ENCODE measurements around the gene NKAIN2. TPM values are rescaled to one million over a fixed set of nuclear protein-coding genes. Genes with fewer than 3 reads are reported as not detected.

The NKAIN2 gene
- total and polyA plus RNA-seq, 7 donors: 0.08 to 13.5 (median 1.1) TPM

DNA sequence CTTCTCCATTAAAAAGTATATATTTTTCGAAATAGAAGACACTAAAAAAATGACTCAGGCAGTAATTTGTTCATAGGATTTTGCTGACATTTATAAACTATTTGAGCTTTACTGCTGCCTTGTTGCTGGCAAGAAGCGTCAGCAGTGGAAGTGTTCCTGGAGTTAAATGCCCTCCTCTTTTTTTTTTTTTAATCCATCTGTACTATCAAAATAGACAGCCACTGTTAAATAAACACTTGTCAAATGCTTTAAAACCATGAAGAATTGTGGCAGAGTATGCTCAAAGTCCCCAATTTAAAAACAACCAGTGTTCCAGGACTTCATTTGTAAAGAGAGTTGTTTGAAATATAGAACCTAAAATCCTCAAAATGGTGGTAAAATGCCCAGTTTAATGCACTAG is 253.8 kb downstream of the NKAIN2 start:
- Histone ChIP-seq H3K9me3 (no peaks in the 10 kb centered on the region), H3K27ac (peak overlapping the region; percentile 25), H3K36me3 (ENCODE audit: insufficient read depth in 1 of 2, low read depth in 1 of 2) (no peaks in the 10 kb centered on the region), H3K4me3 (peak overlapping the region; percentile 45), H3K27me3 (ENCODE audit: insufficient read depth in 3 of 3, low read length in 2 of 3) (no peaks in the 10 kb centered on the region), H3K4me1 (peaks cover 38% of the 10 kb centered on the region)
- DNase-seq: no peak
- TF ChIP-seq, protein P1, sequence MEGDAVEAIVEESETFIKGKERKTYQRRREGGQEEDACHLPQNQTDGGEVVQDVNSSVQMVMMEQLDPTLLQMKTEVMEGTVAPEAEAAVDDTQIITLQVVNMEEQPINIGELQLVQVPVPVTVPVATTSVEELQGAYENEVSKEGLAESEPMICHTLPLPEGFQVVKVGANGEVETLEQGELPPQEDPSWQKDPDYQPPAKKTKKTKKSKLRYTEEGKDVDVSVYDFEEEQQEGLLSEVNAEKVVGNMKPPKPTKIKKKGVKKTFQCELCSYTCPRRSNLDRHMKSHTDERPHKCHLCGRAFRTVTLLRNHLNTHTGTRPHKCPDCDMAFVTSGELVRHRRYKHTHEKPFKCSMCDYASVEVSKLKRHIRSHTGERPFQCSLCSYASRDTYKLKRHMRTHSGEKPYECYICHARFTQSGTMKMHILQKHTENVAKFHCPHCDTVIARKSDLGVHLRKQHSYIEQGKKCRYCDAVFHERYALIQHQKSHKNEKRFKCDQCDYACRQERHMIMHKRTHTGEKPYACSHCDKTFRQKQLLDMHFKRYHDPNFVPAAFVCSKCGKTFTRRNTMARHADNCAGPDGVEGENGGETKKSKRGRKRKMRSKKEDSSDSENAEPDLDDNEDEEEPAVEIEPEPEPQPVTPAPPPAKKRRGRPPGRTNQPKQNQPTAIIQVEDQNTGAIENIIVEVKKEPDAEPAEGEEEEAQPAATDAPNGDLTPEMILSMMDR (IDR thresholded peaks at IDR 0.05): no peak
- WGBS, 3 donors: 45 to 69% (median 59%) methylated on average over 2 of the region's 2 CpGs
- no peak for ATAC-seq
- intact Hi-C loops (cut with DNase I): no loop called here

DNA sequence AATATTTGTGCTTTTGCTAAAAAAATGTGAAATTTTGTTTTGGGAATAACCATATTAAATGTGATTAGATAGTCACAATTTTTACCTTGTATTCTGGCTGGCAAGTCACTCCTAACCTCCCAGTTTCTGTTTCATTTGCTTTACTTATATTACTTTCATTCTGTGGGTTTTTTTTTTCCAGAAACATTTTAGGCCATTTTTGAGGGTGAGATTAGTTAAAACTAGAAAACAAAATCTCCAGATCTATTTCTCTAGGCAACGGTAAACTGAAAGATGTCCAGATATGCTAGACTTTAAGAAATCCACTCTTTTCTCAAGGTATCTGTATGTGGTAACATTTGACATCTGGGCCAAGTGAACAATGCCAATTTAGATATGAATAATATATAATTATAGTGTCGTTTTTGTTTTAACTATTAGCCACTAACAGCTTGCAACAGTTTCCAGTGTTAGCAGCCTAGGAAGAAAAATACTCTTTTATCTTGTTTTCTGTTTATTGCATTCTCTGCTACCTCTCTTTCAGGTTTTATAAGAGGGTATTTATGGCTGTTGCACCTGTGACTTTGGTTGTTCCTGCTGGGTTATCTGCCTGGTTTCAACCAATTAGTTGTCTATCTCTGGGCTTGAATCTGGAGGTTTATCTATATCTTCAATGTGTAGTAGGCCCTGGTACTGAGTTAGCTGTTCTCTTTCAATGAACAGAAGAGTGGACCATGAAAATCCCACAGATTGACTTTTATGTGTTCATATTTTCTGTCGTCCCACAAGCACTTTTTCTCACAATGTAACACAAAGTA is 260.9 kb downstream of the NKAIN2 start:
- Histone ChIP-seq H3K27ac (no peak overlapping the region), H3K36me3 (ENCODE audit: insufficient read depth in 1 of 2, low read depth in 1 of 2) (no peaks in the 10 kb centered on the region)
- 72 to 86% (median 84%) methylated on average over 3 of the region's 3 CpGs for WGBS, 3 donors

DNA sequence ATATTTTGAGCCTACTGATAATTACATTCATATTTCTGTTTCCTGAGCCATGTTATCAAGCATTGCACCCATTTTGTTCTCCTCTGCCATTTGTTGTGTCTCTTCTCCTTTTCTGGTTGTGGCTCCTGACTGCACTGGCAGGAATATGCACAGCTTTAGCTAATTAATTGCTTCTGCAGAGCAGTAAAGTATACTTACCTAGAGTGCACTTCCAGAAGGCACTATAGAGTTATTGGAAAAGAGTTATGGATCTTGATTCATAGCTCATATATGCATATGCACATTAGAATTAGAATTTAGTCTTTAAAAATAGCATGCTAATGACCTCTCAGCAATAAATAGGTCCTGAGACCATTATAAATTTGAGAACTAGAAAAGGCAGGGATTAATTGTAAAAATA is 262.6 kb downstream of the NKAIN2 start:
- Histone ChIP-seq H3K9me3 (no peaks in the 10 kb centered on the region), H3K4me1 (peaks cover 17% of the 10 kb centered on the region), H3K36me3 (ENCODE audit: insufficient read depth in 1 of 2, low read depth in 1 of 2) (no peaks in the 10 kb centered on the region), H3K4me3 (no peak overlapping the region), H3K27me3 (ENCODE audit: insufficient read depth in 3 of 3, low read length in 2 of 3) (no peaks in the 10 kb centered on the region), H3K27ac (peak overlapping the region; percentile 71)
- DNase-seq (no peak), ATAC-seq (no peak)
- intact Hi-C loops (cut with DNase I): no loop called here
- TF ChIP-seq, protein P1 (IDR thresholded peaks at IDR 0.05): no peak

More for the DNA sequence above, 260.9 kb downstream of the NKAIN2 start:
- H3K27me3 ChIP-seq (ENCODE audit: insufficient read depth in 3 of 3, low read length in 2 of 3): no peaks in the 10 kb centered on the region
- H3K9me3 ChIP-seq: no peaks in the 10 kb centered on the region
- DNase-seq: no peak
- TF ChIP-seq, protein P1 (IDR thresholded peaks at IDR 0.05): no peak
- intact Hi-C loops (cut with DNase I): no loop called here
- ATAC-seq: no peak
- peaks cover 17% of the 10 kb centered on the region for H3K4me1 ChIP-seq
- no peak overlapping the region for H3K4me3 ChIP-seq

DNA sequence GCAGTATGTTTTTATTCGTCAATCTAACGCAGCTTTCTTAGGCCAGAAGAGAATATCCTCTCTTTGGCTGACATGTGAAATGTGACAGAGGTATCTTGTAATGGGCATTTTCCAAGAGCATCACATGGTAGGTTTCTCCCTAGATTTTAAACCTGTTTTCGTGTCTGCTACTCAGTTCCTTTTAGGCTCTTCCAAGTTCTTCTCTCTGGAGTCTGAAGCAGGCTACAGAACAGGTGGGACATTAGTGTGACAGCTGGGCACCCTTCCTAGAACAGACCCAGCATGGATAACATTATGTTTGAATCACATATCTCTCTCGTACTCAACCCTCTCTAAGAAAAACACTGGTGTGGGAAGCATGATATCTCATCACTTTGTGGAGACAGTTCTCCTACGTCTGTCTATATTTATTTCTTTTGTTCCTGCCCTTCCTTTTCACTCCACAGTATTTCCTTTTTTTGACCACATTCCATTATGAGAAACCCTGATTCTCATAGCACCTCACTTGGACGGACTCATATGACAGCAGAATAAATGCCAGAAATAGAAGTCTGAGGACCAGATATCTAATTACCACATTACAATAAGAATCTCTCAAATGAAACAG is 263.4 kb downstream of the NKAIN2 start:
- Histone ChIP-seq H3K4me1 (peaks cover 17% of the 10 kb centered on the region), H3K4me3 (peak overlapping the region; percentile 33), H3K9me3 (peaks cover 4% of the 10 kb centered on the region), H3K27ac (peak overlapping the region; percentile 71), H3K36me3 (ENCODE audit: insufficient read depth in 1 of 2, low read depth in 1 of 2) (no peaks in the 10 kb centered on the region), H3K27me3 (ENCODE audit: insufficient read depth in 3 of 3, low read length in 2 of 3) (no peaks in the 10 kb centered on the region)
- ATAC-seq (peak; percentile 67 to 93 (median 80)), DNase-seq (no peak)
- TF ChIP-seq, protein P1 (IDR thresholded peaks at IDR 0.05): no peak
- 17 to 22% (median 19%) methylated on average over 6 of the region's 6 CpGs for WGBS, 3 donors
- intact Hi-C loops (cut with DNase I): no loop called here
